Activated naive CD4-positive, alpha-beta T cell treated with Interleukin-2 at 50 U/mL for 16 hours (primary cell): ENCODE measurements around the gene ETNPPL.
"Not testable (repeated sequence)": the region's sequence is repeated elsewhere in the genome, so short reads cannot be mapped to it uniquely, and the experiment has no call there.

Source experiments
- DNase-seq: peaks from one replicate; pipeline ENCODE4 v3.0.0-alpha.2; 2020

The ETNPPL gene

DNA sequence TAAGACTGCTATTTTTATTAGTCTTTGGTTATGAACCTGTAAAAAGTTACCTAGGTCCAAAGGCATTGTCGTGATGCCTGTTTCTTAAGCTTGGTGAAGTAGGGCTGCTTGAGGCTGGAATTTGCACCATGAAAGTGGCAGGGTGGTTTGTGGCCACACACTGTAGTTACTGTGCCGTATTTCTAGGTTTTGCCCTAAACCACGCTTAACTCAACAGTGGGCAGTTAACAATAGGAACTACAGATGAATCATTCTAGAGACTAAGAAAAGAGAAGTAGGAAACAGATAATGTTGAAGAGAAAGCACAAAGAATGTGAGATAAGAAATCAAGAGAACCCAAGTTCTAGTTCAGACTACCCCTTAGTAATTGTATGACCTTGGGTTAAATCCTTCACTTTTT lies 11.5 kb downstream of the ETNPPL start:
- no peak for DNase-seq

DNA sequence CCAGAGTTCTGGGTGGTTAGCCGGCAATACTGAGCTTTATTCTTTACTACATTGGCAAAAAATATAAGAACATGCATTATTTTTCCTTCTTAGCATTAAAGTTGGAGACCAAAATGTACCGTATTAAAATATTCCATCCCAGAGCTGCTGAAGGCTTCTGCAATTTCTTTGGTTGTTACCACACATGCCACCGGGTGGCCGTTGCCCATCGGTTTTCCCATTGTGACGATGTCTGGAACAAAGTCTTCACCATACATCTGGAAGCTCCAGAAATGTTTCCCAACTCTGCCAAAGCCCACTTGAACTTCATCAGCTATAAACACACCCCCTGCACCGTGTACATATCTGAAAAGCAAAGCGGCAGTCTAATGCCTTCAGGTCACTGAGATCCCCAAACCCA lies 13.7 kb downstream of the ETNPPL start:
- no peak for DNase-seq

DNA sequence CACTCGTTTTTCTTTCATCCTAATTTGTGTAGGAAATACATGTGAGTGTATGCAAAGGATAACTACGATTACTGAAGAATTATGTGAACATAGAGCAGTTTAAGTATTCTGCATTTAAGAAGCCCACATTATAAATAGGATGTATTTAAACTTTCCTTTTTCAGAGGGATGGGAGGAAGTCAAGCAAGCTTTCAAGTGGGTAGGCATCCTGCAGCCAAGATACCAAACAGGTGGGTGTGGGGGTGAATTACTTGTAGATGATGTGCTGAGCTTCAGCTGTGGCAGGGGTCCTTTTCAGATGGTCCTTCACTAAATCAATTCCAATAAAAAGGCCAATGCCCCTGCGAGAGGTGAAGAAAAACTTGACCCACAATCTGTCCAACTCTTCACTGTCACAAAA lies 16.3 kb downstream of the ETNPPL start:
- DNase-seq = no peak

DNA sequence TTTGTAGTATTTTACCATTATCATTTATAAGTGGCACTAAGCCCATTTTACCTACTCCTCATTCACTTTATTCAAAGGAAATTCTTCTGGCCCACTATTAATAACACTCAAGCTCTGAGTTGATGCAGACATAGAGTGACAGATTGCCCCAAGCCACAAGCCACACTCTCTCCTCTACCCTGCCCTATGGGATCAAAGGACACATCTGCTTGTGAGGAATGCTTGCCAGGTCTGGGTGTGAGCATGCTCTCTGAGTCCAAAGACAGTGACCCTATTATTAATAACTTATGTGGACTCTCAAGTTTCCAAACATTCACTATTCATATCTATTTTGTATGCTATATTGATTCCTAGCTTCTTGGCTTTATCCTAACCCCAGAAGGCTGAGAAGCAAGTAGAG lies 18.5 kb downstream of the ETNPPL start:
- no peak for DNase-seq

DNA sequence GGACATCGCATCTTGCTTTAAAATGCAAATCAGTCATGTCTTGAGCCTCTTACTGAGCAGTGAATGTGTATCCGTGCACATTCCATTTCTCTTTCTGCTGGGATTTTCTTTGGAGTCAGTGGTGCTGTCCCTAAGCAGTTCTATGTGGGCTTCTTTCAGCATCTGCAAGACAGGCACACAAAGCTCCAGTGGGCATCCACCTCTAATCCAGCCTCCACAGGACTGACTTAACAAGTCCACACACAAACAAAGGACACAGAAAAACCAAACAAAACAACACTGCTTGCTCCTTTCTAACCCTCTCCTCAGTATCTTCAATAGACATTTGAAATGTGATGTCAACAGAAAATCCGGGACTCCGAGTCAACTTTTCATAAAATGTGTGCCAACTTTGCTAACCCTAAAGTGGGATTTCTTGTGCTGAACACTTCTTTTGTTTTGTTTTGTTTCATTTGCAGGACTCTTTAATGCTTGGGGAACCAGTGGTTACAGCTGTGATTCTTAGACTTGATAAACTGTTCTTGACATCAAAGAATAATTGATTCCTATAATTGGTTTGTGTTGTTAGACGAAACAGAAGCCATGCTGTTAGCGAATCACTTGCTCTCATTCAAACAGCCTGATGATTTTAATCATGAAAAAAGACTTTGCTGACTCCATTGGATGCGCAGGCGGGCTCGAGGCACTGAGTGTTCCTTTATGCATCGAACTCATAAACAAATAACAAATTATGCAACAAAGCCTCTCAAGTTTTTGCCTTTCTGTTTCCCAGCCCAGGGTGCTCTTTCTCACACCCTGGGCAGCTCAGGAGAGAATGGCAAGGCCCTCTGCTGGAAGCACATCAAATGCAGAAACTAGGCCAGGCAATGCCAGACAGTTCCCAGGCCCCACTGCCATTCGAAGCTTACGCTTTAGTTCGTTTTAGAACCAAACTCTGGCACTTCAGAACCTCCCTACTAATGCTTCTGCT lies 20.1 kb downstream of the ETNPPL start:
- DNase-seq = no peak

DNA sequence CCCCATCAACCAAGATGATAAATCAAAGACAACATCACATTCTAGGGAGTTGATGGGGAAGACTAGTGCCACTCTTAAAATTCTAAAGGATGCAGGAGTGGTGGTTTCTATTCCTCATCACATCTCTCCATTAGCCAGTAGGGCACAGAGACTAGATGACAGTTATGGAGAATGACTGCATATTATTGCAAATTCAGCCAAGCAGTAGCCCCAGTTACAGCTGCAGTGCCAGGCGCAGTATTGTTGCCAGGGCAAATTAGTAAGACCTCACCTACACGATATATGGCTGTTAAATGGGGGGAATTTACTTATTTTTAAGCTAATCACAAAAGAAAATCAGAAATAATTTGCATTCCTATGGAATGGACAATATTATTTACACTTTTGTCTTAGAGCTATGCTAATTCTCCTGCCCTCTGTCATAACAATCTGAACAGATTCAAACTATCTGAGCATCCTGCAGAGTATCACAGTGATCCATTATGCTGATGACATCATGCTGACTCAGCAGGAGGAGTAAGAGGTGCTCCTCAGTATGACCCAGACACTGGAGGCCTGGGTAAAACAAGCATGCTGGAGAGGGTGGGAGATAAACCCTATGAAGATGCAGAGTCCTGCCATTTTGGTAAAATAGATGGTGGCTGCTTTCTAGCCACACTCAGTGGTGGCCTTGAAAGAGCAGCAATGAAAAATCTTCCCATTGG lies 24.7 kb downstream of the ETNPPL start:
- no peak for DNase-seq

DNA sequence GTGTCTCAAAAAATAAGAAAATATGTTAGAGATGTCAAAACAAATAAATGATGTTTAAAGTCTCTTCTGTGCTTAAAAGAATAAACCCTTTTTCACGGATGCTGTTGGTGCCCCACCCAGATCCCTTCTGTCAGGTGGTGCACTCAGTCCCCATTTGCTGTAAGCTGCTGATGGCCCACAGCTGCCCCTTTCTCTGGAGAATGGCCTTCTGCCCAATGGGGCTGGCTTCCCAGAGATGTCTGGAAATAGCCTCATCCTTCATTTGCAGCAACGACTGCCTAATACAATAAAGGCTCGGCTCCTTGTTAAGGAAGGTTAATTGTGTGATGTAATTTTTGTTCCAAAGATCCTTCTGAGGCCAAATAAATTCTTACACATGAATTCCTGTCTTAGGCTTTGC lies 31.8 kb downstream of the ETNPPL start:
- no peak for DNase-seq

DNA sequence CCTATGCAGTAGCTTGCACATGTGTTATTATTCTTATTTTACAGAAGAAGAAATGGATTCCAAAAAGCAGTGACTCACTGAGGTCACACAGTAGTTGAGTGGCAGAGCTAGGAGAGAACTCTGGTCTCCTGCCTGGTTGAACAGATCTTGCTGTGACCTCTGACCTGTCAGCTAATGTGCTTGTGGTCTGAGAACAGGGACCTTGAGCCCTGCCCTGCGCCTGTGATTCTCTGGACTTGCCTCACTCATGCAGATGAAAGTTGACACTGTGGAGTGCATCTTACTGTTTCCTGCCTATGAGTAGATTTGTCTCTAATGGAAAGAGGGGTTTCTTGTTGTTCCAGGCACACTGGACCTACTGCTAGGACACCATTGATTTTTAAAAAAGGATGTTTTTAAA lies 32.3 kb downstream of the ETNPPL start:
- no peak for DNase-seq

DNA sequence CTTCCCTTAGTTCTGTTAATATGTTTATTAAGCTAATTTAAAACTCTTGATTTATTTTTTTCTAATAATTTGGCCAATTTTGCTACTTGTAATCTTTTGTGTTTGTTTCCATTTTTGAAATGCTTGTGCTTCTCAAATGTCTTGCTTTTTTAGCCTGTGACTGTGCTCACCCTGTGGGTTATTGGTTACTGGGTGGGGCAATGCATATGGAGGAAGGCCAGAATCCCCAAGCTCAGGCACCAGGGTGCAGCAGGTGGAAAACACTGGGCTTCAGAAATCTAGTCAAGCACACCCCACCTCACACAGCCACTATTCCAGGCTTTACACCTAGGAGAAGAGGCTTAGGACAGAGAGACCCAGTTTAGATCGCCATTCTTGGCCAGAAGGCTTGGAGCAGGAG lies 33.1 kb downstream of the ETNPPL start:
- no peak for DNase-seq

DNA sequence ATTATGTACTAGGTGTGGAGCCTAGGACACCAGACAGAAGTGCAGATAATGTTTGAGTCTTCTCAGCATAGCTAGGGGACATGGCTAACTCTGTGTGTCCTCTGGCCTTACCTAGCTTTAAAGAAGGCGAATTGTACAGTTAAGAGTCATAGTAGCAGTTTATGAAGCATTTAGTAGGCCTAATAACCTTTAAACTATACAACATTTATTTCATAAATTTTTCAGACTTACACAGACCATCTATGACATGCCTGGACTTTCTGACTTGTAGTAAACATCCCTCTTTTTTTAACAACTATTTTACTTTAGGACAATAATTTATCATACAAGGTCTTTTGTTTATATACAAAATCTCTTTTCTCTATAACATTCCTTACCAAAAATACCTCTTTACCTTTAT lies 37.4 kb downstream of the ETNPPL start:
- no peak for DNase-seq

DNA sequence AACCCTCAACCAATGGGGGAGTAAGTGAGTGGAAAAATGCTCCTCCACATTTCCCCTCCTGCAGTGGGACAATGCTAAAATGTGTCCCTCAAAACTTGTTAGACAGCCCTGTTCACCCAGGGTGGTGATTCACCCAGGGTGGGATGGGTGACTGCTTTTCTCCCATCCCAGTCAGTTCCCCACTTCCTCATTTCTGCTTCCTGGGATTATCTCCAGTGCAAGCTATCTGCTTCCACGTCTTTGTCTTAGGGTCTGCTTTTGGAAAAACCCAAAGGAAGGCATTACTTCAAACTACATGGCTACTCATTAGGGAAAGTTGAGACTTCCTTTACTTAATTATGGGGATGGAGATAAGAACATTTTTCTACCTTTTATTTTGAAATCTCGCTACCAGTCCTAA lies 45.5 kb downstream of the ETNPPL start:
- DNase-seq = no peak

DNA sequence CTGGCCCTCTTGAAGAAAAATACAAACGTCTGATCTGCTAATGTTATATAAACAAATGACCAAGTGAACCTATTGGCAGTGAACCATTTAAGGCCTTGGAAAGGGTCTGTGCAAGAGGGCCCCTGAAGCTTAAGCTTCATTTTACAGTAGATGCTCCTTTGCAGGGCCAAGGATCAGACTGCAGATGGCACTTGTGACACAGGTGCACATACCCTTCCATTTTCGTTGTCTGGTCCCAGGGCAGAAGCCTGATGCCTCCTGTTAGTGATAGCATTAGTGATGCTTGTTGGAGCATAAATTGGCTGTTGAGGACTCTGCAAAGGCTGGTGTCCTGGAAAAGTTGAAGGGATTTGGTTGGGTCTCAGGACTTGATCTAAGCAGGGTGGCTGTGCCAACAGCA lies 46.5 kb downstream of the ETNPPL start:
- no peak for DNase-seq

DNA sequence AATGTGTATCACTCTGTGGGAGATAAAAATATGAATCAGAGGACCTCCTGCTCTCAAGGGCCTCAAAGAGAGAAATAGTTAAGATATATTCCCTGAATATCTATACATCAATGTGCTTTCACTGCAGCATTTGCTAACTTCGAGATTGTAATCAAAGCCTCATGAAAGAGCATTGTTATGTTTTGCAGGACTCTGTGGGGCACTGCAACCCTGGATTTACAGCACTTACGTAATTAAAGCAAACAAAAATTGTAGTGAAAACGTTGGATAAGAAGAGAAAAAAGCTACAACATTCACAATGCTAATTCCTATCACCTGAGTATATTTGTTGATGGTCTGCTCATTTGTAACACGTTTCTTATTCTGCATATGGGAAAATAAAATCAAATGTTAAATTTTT lies 48.0 kb downstream of the ETNPPL start:
- no peak for DNase-seq

DNA sequence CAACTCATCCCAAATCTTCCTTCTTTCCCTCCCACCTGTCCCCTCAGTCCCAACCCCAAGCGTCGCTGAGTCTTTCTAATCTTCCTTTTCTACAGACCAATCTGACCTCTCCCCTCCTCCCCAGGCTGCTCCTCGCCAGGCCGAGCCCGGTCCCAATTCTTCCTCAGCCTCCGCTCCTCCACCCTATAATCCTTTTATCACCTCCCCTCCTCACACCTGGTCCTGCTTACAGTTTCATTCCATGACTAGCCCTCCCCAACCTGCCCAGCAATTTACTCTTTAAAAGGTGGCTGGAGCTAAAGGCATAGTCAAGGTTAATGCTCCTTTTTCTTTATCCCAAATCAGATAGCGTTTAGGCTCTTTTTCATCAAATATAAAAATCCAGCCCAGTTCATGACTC lies 52.3 kb downstream of the ETNPPL start:
- not testable (repeated sequence) for DNase-seq

DNA sequence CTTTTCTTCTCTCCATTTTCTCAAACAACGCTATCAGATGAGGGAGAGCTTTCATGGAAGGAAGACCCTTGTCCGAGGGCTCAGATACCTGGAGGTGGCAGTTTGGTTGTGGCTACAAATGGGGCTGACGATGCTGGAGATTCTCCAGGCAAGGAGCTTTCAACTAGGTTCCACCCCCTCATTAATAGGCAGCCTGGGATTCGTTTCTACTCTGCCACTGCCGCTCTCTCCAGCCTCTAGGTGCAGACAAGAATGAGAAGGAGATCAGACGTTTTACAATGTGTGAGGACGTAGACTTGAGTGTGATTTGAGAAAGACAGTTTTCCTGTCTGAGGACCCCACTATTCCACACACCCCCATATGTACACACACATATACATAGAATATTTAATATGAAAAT lies 53.1 kb downstream of the ETNPPL start:
- DNase-seq = no peak

DNA sequence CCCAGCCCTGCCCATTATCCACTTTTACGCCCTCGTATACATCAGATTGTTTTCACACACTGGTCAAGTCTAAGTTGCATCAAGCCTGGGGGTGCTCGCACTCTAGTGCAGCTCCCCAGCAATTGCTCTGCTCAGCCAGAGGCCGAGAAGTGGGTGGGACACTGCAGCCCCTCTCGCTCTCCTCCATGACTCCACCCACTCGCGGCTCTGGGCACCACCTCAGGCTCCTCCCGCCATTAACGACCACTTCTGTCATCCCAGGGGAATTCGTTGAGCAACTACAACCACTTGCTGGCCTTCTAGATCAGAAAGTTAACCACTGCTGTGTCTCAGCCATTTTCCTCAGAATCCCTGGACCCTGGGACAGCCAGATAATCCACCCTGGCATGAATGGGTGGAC lies 53.6 kb downstream of the ETNPPL start:
- DNase-seq = no peak

DNA sequence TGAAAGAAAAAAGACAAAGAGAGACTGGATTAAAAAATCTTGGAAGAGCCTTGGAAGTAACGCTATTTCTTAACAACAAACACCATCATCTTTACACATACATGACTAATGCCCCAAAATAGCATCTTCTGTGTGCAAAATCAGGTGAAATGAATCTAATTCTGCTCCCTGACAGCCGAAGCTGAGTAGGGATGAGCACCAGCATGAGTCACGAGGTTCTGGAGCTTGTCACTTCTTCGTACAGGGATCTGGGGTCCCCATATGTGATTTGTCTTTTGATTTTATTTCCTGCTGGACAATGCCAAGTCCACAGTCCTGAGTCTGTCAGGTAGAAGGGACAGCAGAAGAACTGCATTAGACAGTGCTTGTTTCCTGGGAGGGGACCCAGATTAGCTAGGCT lies 56.6 kb downstream of the ETNPPL start:
- DNase-seq = no peak

DNA sequence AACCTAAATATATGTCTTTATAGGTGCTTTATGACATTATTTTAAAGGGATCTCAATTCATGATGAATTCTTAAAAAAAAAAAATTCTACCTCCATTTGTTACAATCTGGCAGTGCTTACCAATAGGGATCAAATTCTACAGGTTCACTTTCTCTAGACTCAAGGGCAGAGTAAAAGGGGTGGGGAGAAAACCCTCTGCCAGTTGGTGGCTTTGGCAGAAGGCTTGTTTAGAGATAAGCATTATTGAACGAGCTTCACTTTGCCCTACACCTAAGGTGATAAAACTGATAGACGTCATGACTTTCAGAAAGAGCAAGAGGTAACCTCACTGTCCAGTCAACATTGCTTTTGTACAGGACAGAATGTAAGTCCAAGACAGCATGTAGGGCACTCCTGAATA lies 58.9 kb downstream of the ETNPPL start:
- no peak for DNase-seq

DNA sequence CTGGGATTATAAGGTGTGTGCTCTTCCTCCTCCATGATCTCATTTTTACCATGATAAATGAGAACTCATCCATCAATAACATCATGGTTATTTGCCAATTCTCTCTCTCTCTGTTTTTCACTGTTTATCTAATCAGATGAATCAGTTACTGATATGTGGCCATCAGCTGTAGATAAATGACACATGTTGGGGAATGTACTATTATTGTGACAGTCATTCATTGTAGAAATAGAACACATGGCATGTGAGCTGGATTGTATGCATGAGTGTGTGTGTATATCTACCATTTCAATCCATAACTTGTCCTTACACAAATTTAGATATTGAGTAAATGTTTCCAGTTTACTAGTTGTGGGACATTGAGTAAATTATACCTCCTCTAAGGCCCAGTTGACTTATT lies 59.5 kb downstream of the ETNPPL start:
- no peak for DNase-seq

DNA sequence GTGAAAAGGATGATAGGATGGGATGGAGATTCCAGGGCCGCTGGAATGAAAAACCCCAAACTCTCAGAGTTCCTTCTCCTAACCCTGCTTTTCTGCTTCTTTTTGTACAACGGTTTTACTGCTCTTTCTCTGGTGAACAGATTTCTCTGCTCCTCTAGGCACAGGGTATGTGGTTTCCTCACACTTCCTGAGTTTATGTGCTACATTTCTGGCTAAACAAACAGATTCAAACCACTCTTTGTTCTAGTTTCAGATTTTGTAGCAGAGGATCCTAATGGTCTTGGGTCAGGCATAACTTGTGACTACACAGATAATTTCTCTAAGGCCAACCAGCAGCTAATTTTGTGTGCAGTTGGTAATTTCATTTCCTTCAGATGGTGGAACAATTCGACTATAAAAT lies 59.9 kb downstream of the ETNPPL start:
- DNase-seq = no peak

DNA sequence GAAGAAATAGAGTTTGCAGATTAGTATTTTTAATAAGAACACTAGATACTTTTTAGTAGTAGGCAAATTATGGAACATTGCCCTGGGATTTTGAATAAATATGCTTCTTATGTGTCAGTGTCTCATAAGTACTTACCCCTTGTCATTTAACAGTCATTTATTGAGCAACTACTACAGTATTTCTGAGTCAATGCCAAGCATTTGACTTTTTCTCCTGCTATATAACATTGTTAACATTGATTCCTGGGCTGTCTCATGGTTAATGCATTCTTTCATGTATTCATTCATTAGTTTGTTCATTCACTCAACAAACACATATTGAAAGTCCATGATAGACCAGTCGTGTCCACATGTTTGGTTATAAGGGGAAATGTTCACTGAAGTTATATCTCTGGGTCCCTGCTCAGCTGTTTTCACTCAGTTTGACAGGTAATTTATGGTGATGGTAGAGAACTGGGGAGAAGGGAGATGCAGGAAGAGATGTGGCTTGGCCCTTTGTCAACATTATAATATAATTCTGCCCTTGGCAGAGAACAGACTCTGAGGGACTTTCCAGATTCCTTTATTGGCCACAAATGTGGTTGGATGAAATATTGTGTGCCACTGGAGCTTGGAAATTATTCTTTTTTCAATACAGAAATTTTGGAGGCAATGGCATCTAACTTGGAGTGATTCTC lies 62.6 kb downstream of the ETNPPL start:
- no peak for DNase-seq

DNA sequence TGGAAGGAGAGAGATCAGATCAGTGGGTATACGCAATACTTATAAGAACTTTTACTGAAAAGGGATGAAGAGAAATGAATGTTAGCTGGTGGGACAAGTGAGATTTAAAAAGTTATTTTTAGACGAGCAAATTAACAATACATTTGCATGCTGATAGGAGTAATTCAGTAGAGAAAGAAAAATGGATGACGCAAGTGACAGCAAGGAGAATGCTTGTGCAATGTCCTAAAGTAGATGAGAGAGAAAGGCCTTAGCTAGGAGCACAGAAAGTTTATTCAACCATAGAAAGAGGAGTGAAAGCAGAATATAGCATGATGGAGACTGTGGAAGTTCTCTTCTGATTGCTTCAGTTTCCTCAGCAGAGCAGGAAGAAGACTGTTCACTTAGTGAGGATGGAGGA lies 66.7 kb downstream of the ETNPPL start:
- no peak for DNase-seq

DNA sequence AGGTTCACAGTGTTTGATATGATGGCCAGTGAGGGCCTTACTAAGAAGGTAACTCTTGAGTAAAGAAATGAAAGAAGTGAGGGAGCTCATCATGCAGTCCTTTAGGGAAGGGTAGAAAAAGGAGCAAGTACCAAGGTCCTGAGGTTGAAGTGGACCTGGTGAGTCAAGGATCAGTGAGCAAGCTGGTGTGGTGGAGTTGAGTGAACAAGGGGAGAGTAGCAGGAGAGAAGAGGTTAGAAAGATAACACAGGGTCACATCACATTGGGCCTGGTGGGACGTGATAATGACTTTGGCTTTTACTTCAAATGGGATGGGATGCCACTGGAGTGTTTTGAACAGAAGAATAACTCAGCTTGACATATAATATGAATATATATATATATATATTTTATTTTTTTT lies 67.8 kb downstream of the ETNPPL start:
- DNase-seq = no peak

DNA sequence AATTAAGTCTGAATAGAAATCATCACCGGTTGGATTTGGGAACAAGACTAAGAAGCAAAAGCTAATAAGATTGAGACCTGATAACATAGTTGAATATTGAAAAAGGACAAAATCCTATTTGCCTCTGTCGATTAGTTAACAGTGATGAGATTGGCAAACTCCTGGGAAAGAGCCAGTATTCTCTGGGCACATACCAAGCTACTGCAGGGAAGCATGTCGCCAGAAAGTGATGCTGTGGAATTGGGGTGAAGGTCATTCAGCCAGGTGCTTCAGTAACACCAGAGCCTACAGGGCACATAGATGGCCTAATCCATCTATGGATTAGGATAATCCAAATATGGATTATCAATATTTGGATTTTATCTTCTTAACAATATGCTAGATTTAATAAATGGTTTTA lies 68.4 kb downstream of the ETNPPL start:
- DNase-seq = no peak
